PC-3 (cell line): ENCODE measurements around the gene CMAS. TPM values are rescaled to one million over a fixed set of nuclear protein-coding genes. Genes with fewer than 3 reads are reported as not detected.
A peak's percentile ranks its signal among the peaks of the same experiment; 100 is the strongest.

Source experiments
- ATAC-seq: fragments of 200-7000 bp; cut with Tn5 transposase; 2 replicates; pipeline ENCODE4 v1.9.1; 2020; ENCODE audit warnings: mild to moderate bottlenecking, moderate library complexity
- BruUV-seq: library from RNA; stranded (reverse); fragments of 400-500 nt; replicated peaks from 2 replicates; lab custom pipeline; 2021; lab: Mats Ljungman, UMichigan
- CTCF ChIA-PET: fragments of 300-600 bp; sonication (Branson Sonifier 250); formaldehyde crosslinking; loops from one replicate; lab custom pipeline; 2022; ENCODE audit warnings: antibody characterized with exemption; lab: Charles Lee
- POLR2A ChIA-PET: fragments of 300-600 bp; sonication (Branson Sonifier 250); formaldehyde crosslinking; loops from one replicate; lab custom pipeline; 2022; ENCODE audit warnings: antibody characterized with exemption; ENCODE audit not compliant: unreplicated experiment; lab: Charles Lee
- DNase-seq: peaks from one replicate; pipeline ENCODE4 v3.0.0-alpha.2; 2015
- H2AFZ ChIP-seq: fragments of 300-600 bp; sonication (generic); 2 replicates; pipeline ENCODE4 v1.6.0; 2016; ENCODE audit warnings: antibody characterized with exemption, low read length
- H3F3A ChIP-seq: fragments of 300-600 bp; sonication (generic); one replicate; pipeline ENCODE4 v1.6.0; 2017; ENCODE audit warnings: antibody characterized with exemption, low read length, control low read depth, mild to moderate bottlenecking; ENCODE audit not compliant: unreplicated experiment
- H3K27ac ChIP-seq: fragments of 300-600 bp; sonication (generic); 2 replicates; pipeline ENCODE4 v1.5.1; 2016; ENCODE audit warnings: mild to moderate bottlenecking, low read length
- H3K27me3 ChIP-seq: fragments of 300-600 bp; sonication (generic); 2 replicates; pipeline ENCODE4 v1.6.1; 2016; ENCODE audit warnings: low read length, mixed read lengths
- H3K36me3 ChIP-seq: fragments of 300-600 bp; sonication (generic); 2 replicates; pipeline ENCODE4 v1.6.1; 2016; ENCODE audit warnings: low read depth, mixed run types, low read length, mixed read lengths
- H3K4me1 ChIP-seq: fragments of 300-600 bp; sonication (generic); 2 replicates; pipeline ENCODE4 v1.5.1; 2016; ENCODE audit warnings: low read length; ENCODE audit not compliant: insufficient read depth
- H3K4me2 ChIP-seq: fragments of 300-600 bp; sonication (generic); 2 replicates; pipeline ENCODE4 v1.6.0; 2016; ENCODE audit warnings: low read length
- H3K4me3 ChIP-seq: fragments of 300-600 bp; sonication (generic); 2 replicates; pipeline ENCODE4 v1.5.1; 2016; ENCODE audit warnings: mild to moderate bottlenecking, low read length, mixed read lengths
- H3K79me2 ChIP-seq: fragments of 300-600 bp; sonication (generic); 2 replicates; pipeline ENCODE4 v1.6.1; 2017; ENCODE audit warnings: low read length, mixed read lengths
- H3K9ac ChIP-seq: fragments of 300-600 bp; sonication (generic); 2 replicates; pipeline ENCODE4 v1.6.0; 2016; ENCODE audit warnings: mild to moderate bottlenecking, low read length
- H3K9me2 ChIP-seq: fragments of 300-600 bp; sonication (generic); replicated peaks from 2 replicates; pipeline ENCODE4 v1.6.1; 2016; ENCODE audit warnings: mixed run types, low read length, mixed read lengths
- H3K9me3 ChIP-seq: fragments of 300-600 bp; sonication (generic); 2 replicates; pipeline ENCODE4 v1.6.1; 2016; ENCODE audit warnings: low read length, mixed read lengths
- H4K20me1 ChIP-seq: fragments of 300-600 bp; sonication (generic); 2 replicates; pipeline ENCODE4 v1.6.1; 2016; ENCODE audit warnings: low read length, mixed read lengths
- EZH2 ChIP-seq: fragments of 300-600 bp; sonication (generic); IDR thresholded peaks from one replicate; pipeline ENCODE4 v1.6.1; 2017; ENCODE audit warnings: antibody characterized with exemption, mild to moderate bottlenecking, low read length; ENCODE audit not compliant: unreplicated experiment
- EZH2phosphoT487 ChIP-seq: fragments of 300-600 bp; sonication (generic); IDR thresholded peaks from 2 replicates; pipeline ENCODE4 v1.6.1; 2018; ENCODE audit warnings: mild to moderate bottlenecking, antibody characterized with exemption, low read length, borderline replicate concordance
- intact Hi-C: fragments of 100-400 bp; cut with micrococcal nuclease; formaldehyde crosslinking; loops from 2 replicates; pipeline ENCODE4 v1.9.0; 2023
- total RNA-seq: library from RNA; depleted of rRNA; stranded (reverse); fragments of >200 nt; gene quantifications from 2 replicates; pipeline ENCODE4 v1.2.3, GENCODE V29; 2014
- TF ChIP-seq, protein P1 (sequence below): fragments of 300-600 bp; sonication (generic); conservative IDR thresholded peaks from 2 replicates; pipeline ENCODE4 v1.5.1; 2017; ENCODE audit warnings: antibody characterized with exemption, low read depth, mild to moderate bottlenecking, low read length

Gene CMAS
- total RNA-seq, 1 experiment from 2014 or later: 25.0 TPM

DNA sequence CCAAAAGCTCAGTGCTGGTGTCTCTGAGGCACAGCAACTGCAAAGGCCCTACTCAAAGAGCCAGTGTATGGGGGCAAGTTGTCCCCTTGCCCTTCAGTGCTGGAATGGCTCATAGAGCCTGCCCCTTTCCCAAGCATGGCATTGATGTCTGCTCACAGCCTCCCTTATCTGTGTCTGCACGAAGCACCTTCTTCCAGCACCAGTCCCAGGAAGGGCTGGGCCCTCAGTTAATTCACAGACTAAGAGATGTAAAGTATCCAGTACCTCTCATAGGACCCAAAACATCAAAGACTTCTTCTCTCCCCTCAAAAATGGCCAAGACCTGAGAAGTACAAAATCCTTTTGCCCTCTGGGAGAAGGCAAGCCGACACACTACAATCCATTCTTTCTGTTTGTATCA, 1.6 kb upstream of the CMAS start:
- no peak for TF ChIP-seq EZH2
- TF ChIP-seq EZH2phosphoT487: no peak
- TF ChIP-seq, protein P1, sequence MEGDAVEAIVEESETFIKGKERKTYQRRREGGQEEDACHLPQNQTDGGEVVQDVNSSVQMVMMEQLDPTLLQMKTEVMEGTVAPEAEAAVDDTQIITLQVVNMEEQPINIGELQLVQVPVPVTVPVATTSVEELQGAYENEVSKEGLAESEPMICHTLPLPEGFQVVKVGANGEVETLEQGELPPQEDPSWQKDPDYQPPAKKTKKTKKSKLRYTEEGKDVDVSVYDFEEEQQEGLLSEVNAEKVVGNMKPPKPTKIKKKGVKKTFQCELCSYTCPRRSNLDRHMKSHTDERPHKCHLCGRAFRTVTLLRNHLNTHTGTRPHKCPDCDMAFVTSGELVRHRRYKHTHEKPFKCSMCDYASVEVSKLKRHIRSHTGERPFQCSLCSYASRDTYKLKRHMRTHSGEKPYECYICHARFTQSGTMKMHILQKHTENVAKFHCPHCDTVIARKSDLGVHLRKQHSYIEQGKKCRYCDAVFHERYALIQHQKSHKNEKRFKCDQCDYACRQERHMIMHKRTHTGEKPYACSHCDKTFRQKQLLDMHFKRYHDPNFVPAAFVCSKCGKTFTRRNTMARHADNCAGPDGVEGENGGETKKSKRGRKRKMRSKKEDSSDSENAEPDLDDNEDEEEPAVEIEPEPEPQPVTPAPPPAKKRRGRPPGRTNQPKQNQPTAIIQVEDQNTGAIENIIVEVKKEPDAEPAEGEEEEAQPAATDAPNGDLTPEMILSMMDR: no peak
- Histone ChIP-seq H2AFZ (no peak overlapping the region), H3K9me2 (no peaks in the 10 kb centered on the region), H3K27me3 (no peaks in the 10 kb centered on the region), H3K9me3 (no peaks in the 10 kb centered on the region), H3K4me1 (peaks cover 24% of the 10 kb centered on the region), H3F3A (peaks cover 9% of the 10 kb centered on the region), H3K36me3 (no peaks in the 10 kb centered on the region), H4K20me1 (peaks cover 4% of the 10 kb centered on the region; the same call in 1 of the 2 replicates), H3K4me3 (no peak overlapping the region), H3K9ac (no peak overlapping the region), H3K27ac (no peak overlapping the region), H3K4me2 (peak overlapping the region; percentile 79; the same call in 1 of the 2 replicates), H3K79me2 (peaks cover 33% of the 10 kb centered on the region)
- intact Hi-C loops: no loop called here
- BruUV-seq: no TSS peak
- DNase-seq: no peak
- ChIA-PET CTCF (interaction anchor here (0.6 kb wide), 1 partner anchor 151 kb away, joined by 4 read pairs; no protein-coding TSS in a partner anchor), POLR2A (no interaction called here)
- ATAC-seq: no peak

DNA sequence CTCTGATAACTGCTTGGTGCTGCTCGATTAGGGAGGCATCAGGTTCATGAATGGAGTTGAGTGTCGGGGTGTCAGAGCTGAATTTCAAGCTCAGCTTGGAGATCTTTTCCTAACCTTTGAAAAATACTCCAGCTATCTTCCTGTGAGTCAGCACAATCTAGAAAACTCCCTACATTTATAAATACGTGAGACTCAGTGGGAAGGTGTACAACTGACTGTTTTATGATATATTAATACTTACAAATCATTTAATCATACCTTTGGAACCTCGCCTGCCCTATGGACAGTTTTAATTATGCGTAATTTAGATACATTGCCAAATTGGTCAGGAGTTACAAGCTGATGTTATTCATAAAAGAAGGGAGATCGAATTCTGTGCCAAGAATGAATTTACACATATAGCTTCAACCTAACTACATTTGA, 961 bp downstream of the CMAS start:
- peak overlapping the region; percentile 98 for H2AFZ ChIP-seq
- peak; percentile 31 for ATAC-seq
- intact Hi-C loops: loop anchor here (2.0 kb wide), 1 partner anchor 26 kb away; no protein-coding TSS in a partner anchor

More for the DNA sequence above, 961 bp downstream of the CMAS start:
- ChIA-PET CTCF (no interaction called here), POLR2A (interaction anchor here (0.6 kb wide), 1 partner anchor 1220 kb away, joined by 3 read pairs; no protein-coding TSS in a partner anchor)
- Histone ChIP-seq H4K20me1 (peaks cover 4% of the 10 kb centered on the region; the same call in 1 of the 2 replicates), H3K4me1 (peaks cover 23% of the 10 kb centered on the region), H3K36me3 (no peaks in the 10 kb centered on the region), H3K27ac (peak overlapping the region; percentile 61), H3K27me3 (no peaks in the 10 kb centered on the region), H3K79me2 (peaks cover 54% of the 10 kb centered on the region), H3K9ac (peak overlapping the region; percentile 96), H3F3A (peaks cover 9% of the 10 kb centered on the region), H3K9me3 (no peaks in the 10 kb centered on the region), H3K9me2 (no peaks in the 10 kb centered on the region), H3K4me2 (peak overlapping the region; percentile 82), H3K4me3 (peak overlapping the region; percentile 94)
- BruUV-seq: no TSS peak
- TF ChIP-seq EZH2 (no peak), EZH2phosphoT487 (no peak)
- TF ChIP-seq, protein P1: no peak
- peak; percentile 21 for DNase-seq
